ENCODE measurements around the gene TBC1D24.

TBC1D24 gene

DNA sequence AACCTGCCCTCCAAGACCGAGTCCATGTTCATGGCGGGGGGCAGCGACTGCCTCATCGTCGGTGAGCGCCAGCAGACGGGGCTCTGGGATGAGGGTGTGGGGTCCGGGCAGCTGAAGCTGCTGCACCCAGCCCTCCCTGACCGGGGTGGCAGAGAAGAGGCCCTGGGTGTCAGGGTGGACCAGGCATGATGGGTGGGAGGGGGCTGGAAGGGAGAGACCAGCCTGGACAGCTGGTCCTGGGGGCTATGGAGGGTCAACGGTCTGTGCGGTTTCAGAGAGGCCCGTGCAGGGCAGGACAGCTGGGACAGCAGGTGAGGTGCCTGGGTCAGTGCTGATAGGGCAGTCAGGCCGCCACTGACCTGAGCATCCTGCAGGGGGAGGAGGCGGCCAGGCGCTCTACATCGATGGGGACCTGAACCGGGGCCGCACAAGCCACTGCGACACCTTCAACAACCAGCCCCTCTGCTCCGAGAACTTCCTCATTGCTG lies 25.5 kb downstream of the TBC1D24 start:
- no peak for DNase-seq

- DNase-seq = peak; percentile 52
Observed at GRCh38 chr16:2500918-2501750, 26.2 kb downstream of the TBC1D24 start.

DNA sequence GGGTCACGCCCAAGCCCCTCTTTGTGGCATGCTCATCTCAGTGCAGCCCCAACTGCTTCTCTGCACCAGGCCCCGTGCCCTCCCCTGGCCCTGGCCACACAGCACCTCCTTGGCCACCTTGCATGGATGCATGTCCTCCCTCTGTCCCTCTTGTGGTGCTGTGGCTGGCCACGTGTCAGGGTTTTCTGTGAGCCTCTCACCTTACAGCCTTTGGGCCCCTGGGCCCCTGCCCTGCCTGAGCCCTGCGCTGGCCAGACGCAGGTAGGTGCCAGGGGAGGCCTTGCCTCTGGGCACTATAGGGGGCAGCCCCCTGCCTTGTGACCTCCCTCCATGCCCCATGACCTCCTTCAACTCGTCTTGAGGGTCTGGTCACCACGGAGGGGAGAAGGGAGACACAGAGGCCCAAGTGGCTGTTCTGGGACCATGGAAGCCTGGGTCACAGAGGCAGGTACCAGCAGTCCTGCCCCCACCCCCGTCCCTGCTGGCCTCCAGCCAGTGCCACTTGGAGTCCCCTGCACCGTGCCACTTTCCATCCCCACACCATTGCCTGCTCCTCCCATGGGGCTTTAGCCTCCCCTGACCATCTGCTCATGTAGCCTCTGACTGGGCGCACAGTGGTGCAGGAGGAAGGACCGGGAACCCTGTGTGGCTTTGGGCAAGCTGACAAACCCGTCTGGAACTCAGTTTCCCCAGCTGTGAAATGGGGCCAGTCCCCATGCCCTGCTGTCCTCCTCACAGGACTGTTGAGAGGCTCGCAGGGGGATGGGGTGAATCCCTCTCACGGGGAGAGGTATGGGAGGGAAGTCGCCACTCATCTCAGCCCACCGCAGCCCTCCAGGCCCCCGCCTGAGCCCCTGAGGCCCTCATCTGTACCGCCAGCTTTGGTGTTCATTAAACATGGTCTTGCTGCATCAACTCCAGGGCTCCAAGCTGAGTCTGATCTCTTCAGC lies 27.3 kb downstream of the TBC1D24 start:
- DNase-seq = no peak

GRCh38 chr16:2505695-2506094 lies 30.8 kb downstream of the TBC1D24 start:
- DNase-seq = no peak

GRCh38 chr16:2507052-2507659 lies 32.2 kb downstream of the TBC1D24 start:
- no peak for DNase-seq

DNA sequence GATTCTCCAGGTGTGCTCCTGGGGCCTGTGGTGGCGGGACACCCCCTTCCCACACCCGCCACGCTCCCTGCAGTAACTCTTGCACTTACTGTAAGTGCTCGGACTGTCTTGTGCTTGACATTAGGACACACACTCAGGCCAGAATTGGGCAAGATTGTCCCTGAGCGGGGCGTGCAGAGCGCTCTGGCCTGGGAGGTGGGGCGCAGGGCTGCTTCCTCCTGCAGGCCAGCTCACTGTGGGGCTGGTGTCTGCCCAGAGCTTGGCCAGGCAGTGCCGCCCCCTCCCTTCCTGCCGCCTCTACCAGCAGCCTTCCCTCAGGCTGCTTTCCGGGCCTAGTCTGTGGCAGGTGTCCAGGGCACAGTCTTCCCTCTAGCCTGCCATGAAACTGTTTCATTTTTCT lies 32.7 kb downstream of the TBC1D24 start:
- DNase-seq = no peak

DNA sequence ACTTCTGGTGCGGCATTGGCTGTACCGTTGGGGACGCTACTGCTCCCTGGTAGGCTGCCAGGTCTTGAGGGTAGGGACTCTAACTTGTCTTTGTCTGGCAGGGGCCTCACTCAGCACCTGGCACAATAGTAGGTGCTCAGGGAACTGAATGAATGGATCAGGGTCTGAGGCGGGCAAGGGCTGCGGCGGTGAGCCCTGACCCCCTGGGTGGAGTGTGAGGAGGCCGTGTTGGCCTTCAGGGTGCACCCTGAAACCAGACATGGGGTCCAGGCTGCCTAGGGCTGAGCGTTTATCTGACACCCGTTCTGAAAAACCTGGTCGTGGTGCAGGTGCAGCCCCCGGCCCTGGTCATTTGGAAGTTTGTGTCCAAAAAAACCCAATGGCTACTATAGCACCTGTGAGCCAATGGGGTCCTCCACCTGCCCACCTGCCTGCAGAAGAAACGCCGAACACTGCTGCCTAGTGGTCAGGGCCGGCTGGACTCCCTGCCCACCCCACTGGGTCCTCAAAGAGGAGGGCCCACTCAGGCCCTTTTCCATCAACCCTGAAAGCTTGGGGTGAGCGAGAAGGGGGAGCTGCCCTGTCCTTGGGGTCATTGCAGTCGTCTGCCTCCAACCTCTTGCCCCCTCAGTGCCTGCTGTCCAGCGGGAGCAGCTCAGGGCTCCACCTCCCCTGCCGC lies 33.9 kb downstream of the TBC1D24 start:
- DNase-seq = no peak

- no peak for DNase-seq
Observed at GRCh38 chr16:2511128-2511800, 36.3 kb downstream of the TBC1D24 start.

DNA sequence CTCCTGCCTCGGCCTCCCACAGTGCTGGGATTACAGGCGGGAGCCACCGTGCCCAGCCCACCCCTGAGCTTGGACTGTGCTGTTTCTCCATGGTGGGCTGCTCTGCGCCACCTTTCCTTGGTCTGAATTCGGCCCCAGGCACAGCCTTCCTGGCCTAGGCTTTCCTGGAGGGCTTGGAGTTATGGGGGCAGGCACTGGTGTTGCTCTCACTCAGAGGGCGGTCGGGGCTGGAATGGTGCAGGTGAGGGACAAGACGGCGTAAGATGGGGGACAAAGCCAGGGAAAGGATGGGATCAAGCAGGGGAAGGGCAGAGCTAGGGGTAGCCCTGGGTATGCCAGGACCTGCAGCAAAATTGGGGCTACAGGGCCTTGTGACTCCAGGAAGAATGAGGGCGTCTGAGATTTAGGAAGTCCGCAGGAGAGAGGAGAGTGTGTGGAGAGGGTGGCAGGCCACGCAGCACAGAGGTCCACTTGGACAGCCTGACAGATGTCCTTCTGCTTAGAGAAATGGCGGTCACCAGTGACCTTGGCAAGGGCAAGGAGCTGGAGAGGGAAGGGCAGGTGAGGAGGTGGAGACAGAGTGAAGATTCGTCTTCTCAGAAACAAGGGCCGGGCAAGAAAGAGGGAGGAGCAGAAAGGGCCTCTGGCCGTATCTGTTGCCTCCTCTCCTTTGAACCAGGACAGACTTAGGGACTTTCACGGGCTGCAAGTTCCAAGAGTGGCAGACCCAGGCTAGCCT lies 37.2 kb downstream of the TBC1D24 start:
- no peak for DNase-seq

- no peak for DNase-seq
Observed at GRCh38 chr16:2512735-2513404, 37.9 kb downstream of the TBC1D24 start.

DNA sequence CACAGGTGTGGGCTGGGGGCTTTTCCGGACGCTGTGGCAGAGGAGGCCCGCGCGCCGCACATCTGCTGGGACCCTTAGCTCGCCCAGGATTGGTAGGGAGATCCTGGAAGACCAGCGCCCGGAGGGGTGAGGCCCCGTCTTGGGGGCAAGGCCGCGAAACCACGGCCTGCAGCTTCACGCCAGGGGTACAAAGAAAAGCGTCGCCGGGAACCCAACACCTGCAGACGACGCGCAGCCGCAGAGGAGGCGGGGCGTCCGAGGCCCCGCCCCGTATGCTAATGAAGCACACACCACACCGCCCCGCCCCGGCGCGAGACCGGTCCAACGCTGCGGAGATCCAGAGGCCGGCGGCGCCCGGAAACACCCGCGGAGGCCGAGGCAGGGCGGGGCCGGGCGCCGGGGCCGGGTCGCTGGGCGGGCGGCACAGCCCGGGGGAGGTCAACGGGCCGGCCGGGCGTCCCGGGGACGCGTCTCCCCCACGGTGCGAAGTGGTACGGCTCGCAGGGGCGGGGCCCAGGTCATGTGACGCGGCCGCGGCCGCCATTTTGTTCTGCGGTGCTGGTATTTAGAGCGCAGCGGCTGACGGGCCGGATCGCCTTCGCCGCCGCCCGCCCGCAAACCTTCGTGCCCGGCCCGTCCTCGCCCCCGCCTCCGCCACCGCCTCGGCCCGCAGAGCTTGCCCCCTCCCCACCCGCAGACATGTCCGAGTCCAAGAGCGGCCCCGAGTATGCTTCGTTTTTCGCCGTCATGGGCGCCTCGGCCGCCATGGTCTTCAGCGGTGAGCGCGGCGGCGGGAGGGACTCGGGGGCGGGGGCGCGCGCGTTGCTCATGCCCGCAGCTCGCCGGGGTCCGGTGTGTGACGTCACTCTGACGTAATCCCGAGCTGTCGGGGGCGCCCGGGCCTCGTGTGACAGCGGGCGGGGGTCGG lies 38.7 kb downstream of the TBC1D24 start, which contains the start of gene ATP6V0C:
TSS of gene ATP6V0C (plus strand) at position 548 of the 928 bp plus-strand sequence. CDS start at position 700, 152 bp downstream.
- DNase-seq = peak; percentile 82

DNA sequence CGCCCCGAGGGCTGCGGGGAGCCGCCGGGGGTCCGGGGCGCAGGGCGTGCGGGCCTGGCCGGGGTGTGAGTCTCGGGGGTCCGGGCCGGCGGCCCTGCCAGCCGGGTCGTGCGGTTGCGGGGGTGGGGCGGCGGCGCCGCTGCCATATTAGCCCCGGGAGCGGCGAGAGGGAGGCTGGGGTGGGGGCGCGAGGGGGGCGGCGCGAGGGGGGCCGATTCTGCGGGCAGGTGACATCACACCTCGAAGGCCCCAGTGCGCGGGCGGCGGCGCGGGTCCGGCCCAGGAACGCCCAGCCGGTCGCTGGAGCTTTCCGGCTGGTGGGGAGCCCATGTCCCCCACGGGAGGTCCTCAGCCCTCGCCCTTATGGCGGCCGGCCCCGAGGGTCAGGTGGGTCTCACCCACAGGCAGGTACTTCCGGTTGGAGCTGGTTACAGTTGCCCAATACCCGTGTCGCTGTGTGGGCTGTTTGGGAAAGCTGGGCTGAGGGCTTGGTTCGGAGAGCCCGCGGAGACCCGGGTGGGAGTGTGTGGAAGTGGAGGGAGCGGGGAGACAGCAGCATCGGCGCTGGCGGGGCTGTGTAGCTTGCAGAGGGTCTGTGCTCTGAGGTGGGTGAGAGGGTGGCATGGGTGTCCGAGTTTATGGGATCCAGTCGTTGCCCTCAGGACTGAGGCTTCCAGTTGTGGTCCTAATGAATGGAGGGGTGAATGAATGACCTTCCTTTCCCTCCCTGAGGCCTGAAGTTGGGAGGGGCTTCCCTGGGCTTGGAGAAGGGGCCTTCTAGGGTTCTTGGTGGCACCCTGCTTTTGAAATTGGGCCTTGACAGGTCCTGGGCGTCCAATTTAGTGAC lies 39.6 kb downstream of the TBC1D24 start:
- no peak for DNase-seq

DNA sequence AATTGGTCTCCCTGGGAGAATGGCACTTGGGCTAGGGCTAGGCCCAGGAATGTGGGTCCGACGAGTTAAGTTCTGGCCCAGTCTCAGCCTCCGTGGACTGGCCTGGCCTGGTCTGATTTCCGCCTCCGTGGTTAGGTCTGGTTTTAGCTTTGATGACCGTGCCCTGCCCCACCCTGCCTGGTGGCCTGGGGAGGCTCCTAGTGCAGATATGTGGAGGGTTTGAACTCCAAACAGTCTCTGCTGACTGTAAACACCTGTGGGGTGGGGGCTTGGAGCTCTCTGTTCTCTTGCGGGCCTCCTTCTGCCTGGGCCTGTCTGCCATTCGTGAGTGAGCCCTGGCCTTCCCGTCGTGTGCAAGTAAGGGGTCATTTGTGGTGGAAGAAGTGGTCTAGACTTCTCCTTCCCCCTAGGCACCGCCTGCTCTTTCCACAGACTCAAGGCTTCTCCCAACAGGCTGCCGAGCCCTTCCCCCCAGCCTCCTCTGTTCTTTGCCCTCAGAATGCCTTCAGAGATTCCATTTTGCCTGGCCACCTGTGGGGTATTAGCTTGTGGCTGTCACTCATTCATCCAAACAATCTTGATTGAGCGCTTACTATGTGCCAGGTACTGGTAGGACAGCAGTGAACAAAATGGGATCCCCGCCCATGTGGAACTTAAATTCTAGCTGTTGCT lies 40.4 kb downstream of the TBC1D24 start:
- DNase-seq = no peak

DNA sequence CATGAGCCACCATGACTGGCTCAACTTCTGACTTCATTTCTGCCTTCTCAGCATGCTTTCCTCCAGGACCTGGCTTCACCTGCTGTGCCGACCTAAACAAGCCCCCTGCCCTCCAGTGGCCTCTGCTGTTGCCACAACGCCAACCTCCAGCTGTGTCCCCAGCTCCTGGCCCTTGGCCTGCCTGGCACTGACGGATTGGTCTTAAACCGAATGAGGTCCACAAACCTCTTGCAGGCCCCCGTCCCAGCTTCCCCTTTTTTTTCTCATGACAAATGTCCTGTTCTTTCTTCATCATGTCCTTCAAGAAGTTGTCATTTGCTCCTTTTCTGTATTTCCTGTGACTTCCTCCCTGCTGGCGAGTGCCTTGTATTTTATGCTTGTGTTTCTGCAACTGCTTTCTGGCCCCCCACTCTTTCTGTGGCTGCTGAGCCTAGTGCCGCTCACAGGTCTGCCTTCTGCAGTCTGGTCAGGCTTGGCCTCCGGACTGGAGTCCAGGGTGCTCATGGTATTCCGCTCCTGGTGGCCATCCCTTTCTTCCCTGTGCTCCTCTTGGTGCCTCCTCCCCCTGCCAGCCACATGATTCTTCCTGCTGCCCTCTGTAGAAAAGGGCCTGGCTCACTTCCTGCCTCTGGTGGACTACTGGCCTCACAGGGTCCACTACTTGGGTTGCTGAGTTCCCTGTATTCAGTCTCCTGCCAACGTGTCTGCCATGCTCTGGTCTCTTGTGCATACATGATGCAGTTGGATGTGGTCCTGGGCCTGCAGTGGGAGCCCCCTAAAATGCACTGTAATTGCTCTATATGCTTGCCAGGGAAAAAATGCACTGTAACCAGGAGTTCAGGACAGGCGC lies 41.7 kb downstream of the TBC1D24 start:
- DNase-seq = peak; percentile 44

GRCh38 chr16:2517954-2518605 lies 43.2 kb downstream of the TBC1D24 start:
- DNase-seq = no peak

Measured in NCI-H226 (cell line).